Measurements from ENCODE around the gene CSK.

GRCh38 chr15:74793135-74794028, 11.5 kb downstream of the CSK start:
- TF ChIP-seq CTCF (IDR thresholded peaks at IDR 0.05) (no peak), POLR2A (IDR thresholded peaks at IDR 0.05) (no peak)
